Nephron progenitor cell (in vitro differentiated cells): ENCODE data around the gene CFAP74.

Experiments used
- DNase-seq: peaks from one replicate; pipeline ENCODE4 v3.0.0; 2021
- H3K27ac Mint-ChIP-seq: 2 replicates; pipeline ENCODE4 v1.8.0; 2021; ENCODE audit warnings: mild to moderate bottlenecking, moderate library complexity, mixed read lengths
- H3K27me3 Mint-ChIP-seq: 2 replicates; pipeline ENCODE4 v1.8.0; 2021; ENCODE audit warnings: mild to moderate bottlenecking, low read depth, mixed read lengths; ENCODE audit not compliant: poor library complexity
- H3K36me3 Mint-ChIP-seq: 2 replicates; pipeline ENCODE4 v1.8.0; 2021; ENCODE audit warnings: low read depth, mixed read lengths
- H3K4me1 Mint-ChIP-seq: 2 replicates; pipeline ENCODE4 v1.8.0; 2021; ENCODE audit warnings: mixed read lengths
- H3K4me3 Mint-ChIP-seq: 2 replicates; pipeline ENCODE4 v1.8.0; 2021; ENCODE audit warnings: mild to moderate bottlenecking, moderate library complexity, mixed read lengths
- H3K9me3 Mint-ChIP-seq: 2 replicates; pipeline ENCODE4 v1.8.0; 2021; ENCODE audit warnings: mild to moderate bottlenecking, moderate library complexity, mixed read lengths
- TF ChIP-seq, protein P1 (sequence below): fragments of 200-600 bp; sonication (generic); IDR thresholded peaks from 2 replicates; pipeline ENCODE4 v1.5.0; 2021; ENCODE audit warnings: antibody characterized with exemption

CFAP74 gene

DNA sequence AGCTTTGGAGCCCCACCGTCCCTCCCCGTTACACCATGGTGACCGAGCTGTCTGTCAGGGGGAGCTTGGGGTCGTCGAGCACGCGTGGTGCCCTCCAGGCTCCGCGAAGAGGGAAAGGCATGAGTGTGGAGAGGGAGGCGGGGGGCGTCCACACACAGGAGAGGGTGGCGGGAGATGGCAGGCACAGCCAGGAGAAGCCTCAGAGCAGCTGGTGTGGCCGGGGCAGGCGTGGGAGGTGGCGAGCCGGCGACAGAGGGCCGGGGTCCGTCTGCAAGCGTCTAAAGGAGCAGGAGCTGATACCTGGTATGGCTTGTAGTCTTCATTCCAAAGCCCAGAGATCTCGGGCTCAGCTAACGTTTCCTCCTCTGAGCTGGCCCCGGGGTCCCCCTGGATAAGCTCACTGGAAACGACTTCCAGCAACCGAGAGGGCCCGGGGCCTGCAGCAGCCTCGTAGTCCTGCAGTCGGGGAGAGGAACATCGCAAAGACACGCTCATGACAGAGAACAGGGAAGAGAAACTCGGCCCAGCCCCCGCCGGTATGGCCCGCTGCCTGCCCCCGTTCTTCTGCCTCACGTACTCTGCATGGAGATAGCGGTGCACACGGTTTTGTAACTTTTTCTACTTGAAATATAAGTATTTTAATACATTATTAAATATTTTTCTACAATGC lies 37.4 kb downstream of the CFAP74 start:
- Mint-ChIP-seq H3K27me3 (peaks cover 14% of the 10 kb centered on the region), H3K27ac (peak overlapping the region; percentile 85), H3K4me1 (peaks cover 21% of the 10 kb centered on the region), H3K9me3 (peaks cover 8% of the 10 kb centered on the region), H3K36me3 (no peaks in the 10 kb centered on the region), H3K4me3 (no peak overlapping the region)
- TF ChIP-seq, protein P1, sequence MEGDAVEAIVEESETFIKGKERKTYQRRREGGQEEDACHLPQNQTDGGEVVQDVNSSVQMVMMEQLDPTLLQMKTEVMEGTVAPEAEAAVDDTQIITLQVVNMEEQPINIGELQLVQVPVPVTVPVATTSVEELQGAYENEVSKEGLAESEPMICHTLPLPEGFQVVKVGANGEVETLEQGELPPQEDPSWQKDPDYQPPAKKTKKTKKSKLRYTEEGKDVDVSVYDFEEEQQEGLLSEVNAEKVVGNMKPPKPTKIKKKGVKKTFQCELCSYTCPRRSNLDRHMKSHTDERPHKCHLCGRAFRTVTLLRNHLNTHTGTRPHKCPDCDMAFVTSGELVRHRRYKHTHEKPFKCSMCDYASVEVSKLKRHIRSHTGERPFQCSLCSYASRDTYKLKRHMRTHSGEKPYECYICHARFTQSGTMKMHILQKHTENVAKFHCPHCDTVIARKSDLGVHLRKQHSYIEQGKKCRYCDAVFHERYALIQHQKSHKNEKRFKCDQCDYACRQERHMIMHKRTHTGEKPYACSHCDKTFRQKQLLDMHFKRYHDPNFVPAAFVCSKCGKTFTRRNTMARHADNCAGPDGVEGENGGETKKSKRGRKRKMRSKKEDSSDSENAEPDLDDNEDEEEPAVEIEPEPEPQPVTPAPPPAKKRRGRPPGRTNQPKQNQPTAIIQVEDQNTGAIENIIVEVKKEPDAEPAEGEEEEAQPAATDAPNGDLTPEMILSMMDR: no peak
- DNase-seq: peak; percentile 27

DNA sequence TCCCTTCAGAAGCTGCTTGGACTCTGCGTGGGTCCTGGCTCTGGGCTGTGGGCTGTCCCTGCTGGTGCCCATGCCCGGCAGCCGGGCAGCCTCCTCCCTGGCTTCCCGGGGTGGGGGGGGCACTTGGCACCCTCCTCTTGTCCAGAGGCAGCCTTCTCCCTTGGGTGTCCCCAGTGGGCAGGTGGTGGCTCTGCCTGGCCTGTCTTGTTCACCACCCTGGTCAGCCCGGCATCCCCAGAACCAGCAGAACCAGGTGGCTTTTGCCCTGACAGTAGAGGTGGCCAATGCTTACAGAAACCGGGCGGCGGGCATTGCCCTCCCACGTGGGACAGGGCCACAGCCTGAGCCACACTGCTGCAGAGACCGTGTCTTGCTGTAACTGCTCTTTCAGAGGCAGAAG lies 38.0 kb downstream of the CFAP74 start:
- H3K36me3 Mint-ChIP-seq: no peaks in the 10 kb centered on the region
- DNase-seq: no peak
- H3K27me3 Mint-ChIP-seq: peaks cover 18% of the 10 kb centered on the region
- TF ChIP-seq, protein P1: no peak
- H3K4me3 Mint-ChIP-seq: no peak overlapping the region
- H3K9me3 Mint-ChIP-seq: peaks cover 8% of the 10 kb centered on the region
- H3K27ac Mint-ChIP-seq: no peak overlapping the region
- H3K4me1 Mint-ChIP-seq: peaks cover 27% of the 10 kb centered on the region

DNA sequence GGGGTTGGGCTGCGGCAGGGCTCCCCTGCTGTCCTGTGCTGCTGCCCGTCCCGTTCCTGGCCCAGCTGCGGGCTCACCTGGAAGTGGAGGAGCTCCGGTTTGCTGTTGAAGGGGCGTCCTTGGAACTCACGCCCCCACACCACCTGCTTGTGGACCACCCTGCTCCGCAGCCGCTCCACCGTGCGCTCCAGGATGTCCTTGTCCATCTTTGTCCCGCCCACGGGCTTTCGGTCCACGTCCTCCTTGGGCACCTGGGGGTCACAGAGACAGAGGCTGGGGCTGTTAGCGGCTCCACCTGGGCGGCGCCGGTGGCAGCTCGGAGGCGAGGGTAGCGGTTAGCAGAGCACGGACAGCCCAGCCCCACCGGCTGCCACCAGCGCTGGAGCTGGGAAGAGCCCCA lies 38.8 kb downstream of the CFAP74 start:
- no peak for DNase-seq
- Mint-ChIP-seq H3K4me3 (no peak overlapping the region), H3K27me3 (peaks cover 18% of the 10 kb centered on the region)

DNA sequence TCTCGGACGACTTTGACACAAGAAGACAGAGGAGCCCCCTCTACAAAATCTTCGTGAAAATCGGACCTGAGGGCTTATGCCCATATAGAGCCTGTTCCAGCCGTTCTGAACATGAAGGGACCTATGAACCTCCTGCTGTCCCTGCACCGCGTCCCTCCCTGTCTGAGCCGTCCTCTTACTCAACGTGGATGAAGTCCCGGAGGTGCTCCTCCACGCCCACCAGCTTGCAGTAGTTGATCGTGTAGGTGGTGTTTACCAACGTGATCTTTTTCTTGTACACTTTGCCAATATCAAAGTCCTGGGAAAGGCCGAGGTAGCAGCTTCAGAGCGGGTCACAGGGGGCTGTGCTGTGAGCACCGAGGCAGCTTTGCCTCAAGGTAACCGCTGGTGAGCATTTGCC lies 40.0 kb downstream of the CFAP74 start:
- Mint-ChIP-seq H3K36me3 (no peaks in the 10 kb centered on the region), H3K4me3 (no peak overlapping the region), H3K27me3 (peaks cover 16% of the 10 kb centered on the region), H3K9me3 (peaks cover 8% of the 10 kb centered on the region), H3K27ac (no peak overlapping the region), H3K4me1 (peaks cover 39% of the 10 kb centered on the region)
- DNase-seq: no peak
- TF ChIP-seq, protein P1: no peak

More for the DNA sequence above, 38.8 kb downstream of the CFAP74 start:
- H3K27ac Mint-ChIP-seq: no peak overlapping the region
- TF ChIP-seq, protein P1: no peak
- peaks cover 8% of the 10 kb centered on the region for H3K9me3 Mint-ChIP-seq
- no peaks in the 10 kb centered on the region for H3K36me3 Mint-ChIP-seq
- peaks cover 35% of the 10 kb centered on the region for H3K4me1 Mint-ChIP-seq

GRCh38 chr1:1962752-1963151 lies 40.8 kb downstream of the CFAP74 start:
- H3K4me3 Mint-ChIP-seq: no peak overlapping the region
- no peak for DNase-seq
- no peak overlapping the region for H3K27ac Mint-ChIP-seq
- H3K36me3 Mint-ChIP-seq: no peaks in the 10 kb centered on the region
- peaks cover 45% of the 10 kb centered on the region for H3K4me1 Mint-ChIP-seq
- TF ChIP-seq, protein P1: no peak
- peaks cover 17% of the 10 kb centered on the region for H3K27me3 Mint-ChIP-seq
- H3K9me3 Mint-ChIP-seq: peaks cover 8% of the 10 kb centered on the region
